HG02571 (cell line): ENCODE measurements around the gene TK1.

Experiments used
- ATAC-seq: cut with Tn5 transposase; IDR thresholded peaks from one replicate; pipeline ENCODE4 v1.9.1; 2021; ENCODE audit warnings: mild to moderate bottlenecking, moderate library complexity; ENCODE audit not compliant: unreplicated experiment

The TK1 gene

GRCh38 chr17:78125138-78125913, 61.5 kb downstream of the TK1 start:
- no peak for ATAC-seq

GRCh38 chr17:78124836-78125137, 62.1 kb downstream of the TK1 start:
- ATAC-seq = no peak
